Measurements from ENCODE around the gene RHOA. TPM values are rescaled to one million over a fixed set of nuclear protein-coding genes. Genes with fewer than 3 reads are reported as not detected.

The RHOA gene
- total and polyA plus RNA-seq, 10 of the 15 experiments (the other 5 are each of a cell fraction or from before 2014, with no cell fraction given) = 246 to 1,049 (median 515) TPM

- RAD21 ChIA-PET (ENCODE audit: unreplicated experiment) = interaction anchor here (0.7 to 3.3 kb wide), 5 partner anchors 16 to 73 kb away, joined by 3 to 16 read pairs (median 8); partner anchors contain the start of gene NICN1
- POLR2A ChIA-PET = interaction anchor here (0.5 to 6.6 kb wide), 7 partner anchors 9 to 77 kb away, joined by 3 to 40 read pairs (median 14); partner anchors contain the start of genes NICN1 and USP4
- Histone ChIP-seq H2AFZ (ENCODE audit: control insufficient read depth, low read depth, low read length) (no peak overlapping the region), H3K4me3 (peak overlapping the region; percentile 75), H4K20me1 (ENCODE audit: control insufficient read depth, insufficient read depth) (peaks cover 9% of the 10 kb centered on the region), H3K9ac (ENCODE audit: control insufficient read depth, insufficient read depth, low read length) (peak overlapping the region; percentile 97), H3K4me1 (ENCODE audit: control insufficient read depth, insufficient read depth, low read length) (peaks cover 32% of the 10 kb centered on the region), H3K27me3 (replicated peaks in 1 of 2; ENCODE audit: control insufficient read depth in 2 of 2, insufficient read depth in 2 of 2, low read length in 1 of 2) (no peaks in the 10 kb centered on the region), H3K79me2 (ENCODE audit: control insufficient read depth, insufficient read depth, low read length) (peaks cover 58% of the 10 kb centered on the region), H3K9me3 (replicated peaks; ENCODE audit: control insufficient read depth, insufficient read depth, low read length) (no peaks in the 10 kb centered on the region; the same call in 2 of the 3 replicates), H3K4me2 (ENCODE audit: control insufficient read depth, insufficient read depth) (peak overlapping the region; percentile 96), H3K27ac (ENCODE audit: control insufficient read depth, insufficient read depth) (peak overlapping the region; percentile 96), H3K36me3 (ENCODE audit: control insufficient read depth in 2 of 2, insufficient read depth in 2 of 2, low read length in 1 of 2) (peaks cover 2 to 11% of the 10 kb centered on the region in 2 experiments; a peak in 3 of 4 replicates)
- WGBS (ENCODE audit: insufficient coverage, insufficient replicate concordance, low lambda C conversion rate, missing lambda C conversion rate) = 76% methylated on average over 6 of the region's 6 CpGs
- SMC1A ChIA-PET (ENCODE audit: uncharacterized antibody, unreplicated experiment) = interaction anchor here (1.8 to 5.2 kb wide), 4 partner anchors 16 to 74 kb away, joined by 6 to 37 read pairs (median 14); partner anchors contain the start of genes NICN1 and USP4
- ATAC-seq (no peak), FAIRE-seq (no peak), DNase-seq (ENCODE audit: low read depth, low spot score) (no peak)
- in situ Hi-C loops (cut with MboI) = no loop called here
- no TSS peak for BruUV-seq (replicated peaks)
- intact Hi-C loops (cut with micrococcal nuclease; ENCODE audit: unreplicated experiment) = loop anchor here (10.0 kb wide), 1 partner anchor 319 kb away; the partner anchor contains the start of gene QRICH1
- CTCF ChIA-PET = interaction anchor here (0.9 to 2.9 kb wide), 3 partner anchors 36 to 242 kb away, joined by 3 to 18 read pairs (median 13); partner anchors contain the start of genes KLHDC8B and USP4
- TF ChIP-seq MTA3 (IDR thresholded peaks at IDR 0.05; ENCODE audit: borderline replicate concordance, low read length) (no peak), BRCA1 (IDR thresholded peaks at IDR 0.05; ENCODE audit: low read depth, low read length) (no peak), HDAC6 (IDR thresholded peaks at IDR 0.05; ENCODE audit: unreplicated experiment) (no peak), CREM (IDR thresholded peaks at IDR 0.05; ENCODE audit: low read depth) (no peak)
These were observed 1.6 kb upstream of the RHOA start for GRCh38 chr3:49413338-49413734.

DNA sequence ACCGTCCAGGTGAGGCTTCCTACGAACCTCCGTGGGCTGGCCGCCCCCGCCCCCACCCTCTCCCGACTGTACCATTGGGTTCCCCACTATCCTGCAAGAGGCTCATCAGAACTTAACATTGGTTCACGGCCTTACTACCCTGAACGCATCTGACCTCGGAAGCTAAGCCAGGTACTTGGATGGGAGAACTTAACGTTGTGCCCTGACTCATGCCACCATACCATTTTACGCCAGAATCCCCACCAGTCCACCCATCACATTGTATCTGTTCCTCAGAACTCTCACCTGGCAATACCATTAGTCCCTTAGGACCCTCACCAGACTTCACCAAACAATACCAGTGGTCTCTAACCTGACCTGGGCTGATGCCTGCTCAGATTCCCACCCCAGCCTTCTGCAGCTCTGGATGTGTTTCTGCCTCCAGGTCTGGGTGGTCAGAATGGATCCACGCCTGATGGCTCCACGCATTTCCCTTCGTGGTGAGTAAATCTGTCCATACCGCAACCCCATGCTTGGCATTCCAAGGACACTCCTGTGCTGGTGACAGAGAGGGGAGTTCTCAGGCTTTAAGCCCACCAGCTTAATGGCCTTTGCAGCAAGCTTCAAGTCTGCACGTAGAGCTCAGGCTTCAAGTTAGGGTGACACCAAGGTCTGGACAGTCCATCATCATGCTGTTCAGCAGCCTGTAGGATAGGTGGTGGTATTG is 1.0 kb upstream of the RHOA start:
- BruUV-seq (replicated peaks) = no TSS peak
- RAD21 ChIA-PET (ENCODE audit: unreplicated experiment) = interaction anchor here (0.7 to 2.1 kb wide), 9 partner anchors 16 to 73 kb away, joined by 3 to 12 read pairs (median 7); partner anchors contain the start of genes NICN1 and USP4
- no peaks in the 10 kb centered on the region; the same call in 2 of the 3 replicates for H3K9me3 ChIP-seq (replicated peaks; ENCODE audit: control insufficient read depth, insufficient read depth, low read length)
- SMC1A ChIA-PET (ENCODE audit: uncharacterized antibody, unreplicated experiment) = interaction anchor here (0.5 to 5.2 kb wide), 7 partner anchors 9 to 80 kb away, joined by 3 to 37 read pairs (median 6); partner anchors contain the start of genes NICN1 and USP4
- DNase-seq (ENCODE audit: low read depth, low spot score) (no peak), ATAC-seq (peak; percentile 0; the same call in 2 of the 3 replicates), FAIRE-seq (no peak)
- POLR2A ChIA-PET = interaction anchor here (0.5 to 6.6 kb wide), 13 partner anchors 8 to 393 kb away, joined by 3 to 40 read pairs (median 7); partner anchors contain the start of genes DAG1, NICN1 and USP4
- peak overlapping the region; percentile 75 for H3K4me3 ChIP-seq
- no peaks in the 10 kb centered on the region for H3K27me3 ChIP-seq (replicated peaks in 1 of 2; ENCODE audit: control insufficient read depth in 2 of 2, insufficient read depth in 2 of 2, low read length in 1 of 2)
- peaks cover 32% of the 10 kb centered on the region for H3K4me1 ChIP-seq (ENCODE audit: control insufficient read depth, insufficient read depth, low read length)
- intact Hi-C loops (cut with micrococcal nuclease; ENCODE audit: unreplicated experiment) (loop anchor here (1.0 to 10.0 kb wide), 3 partner anchors 17 to 318 kb away; partner anchors contain the start of genes NICN1, QRICH1 and USP4), in situ Hi-C loops (cut with MboI) (no loop called here)
- H3K79me2 ChIP-seq (ENCODE audit: control insufficient read depth, insufficient read depth, low read length) = peaks cover 64% of the 10 kb centered on the region
- peak overlapping the region; percentile 96 for H3K27ac ChIP-seq (ENCODE audit: control insufficient read depth, insufficient read depth)
- TF ChIP-seq ZNF274 (IDR thresholded peaks at IDR 0.05; ENCODE audit: insufficient read depth, insufficient read length) (no peak), EGR1 (IDR thresholded peaks at IDR 0.05; ENCODE audit: borderline replicate concordance in 1 of 2, low read depth in 2 of 2, low read length in 2 of 2) (0 out of 3 replicates have a peak, but pooled peaks of 1 of the 2 experiments have one; percentile 19), SMARCA5 (IDR thresholded peaks at IDR 0.05) (0 out of 2 replicates have a peak, but pooled peaks have one; percentile 1), ZNF622 (IDR thresholded peaks at IDR 0.05) (no peak)
- WGBS (ENCODE audit: insufficient coverage, insufficient replicate concordance, low lambda C conversion rate, missing lambda C conversion rate) = 30% methylated on average over 16 of the region's 16 CpGs
- H3K9ac ChIP-seq (ENCODE audit: control insufficient read depth, insufficient read depth, low read length) = peak overlapping the region; percentile 97
- H3K36me3 ChIP-seq (ENCODE audit: control insufficient read depth in 2 of 2, insufficient read depth in 2 of 2, low read length in 1 of 2) = peaks cover 2 to 11% of the 10 kb centered on the region in 2 experiments; a peak in 3 of 4 replicates
- peak overlapping the region; percentile 96 for H3K4me2 ChIP-seq (ENCODE audit: control insufficient read depth, insufficient read depth)
- CTCF ChIA-PET = interaction anchor here (0.6 to 2.9 kb wide), 5 partner anchors 32 to 242 kb away, joined by 3 to 18 read pairs (median 6); partner anchors contain the start of genes KLHDC8B and USP4
- H2AFZ ChIP-seq (ENCODE audit: control insufficient read depth, low read depth, low read length) = peak overlapping the region; percentile 81
- H4K20me1 ChIP-seq (ENCODE audit: control insufficient read depth, insufficient read depth) = peaks cover 9% of the 10 kb centered on the region
